22Rv1 (cell line): ENCODE measurements around the gene NUDT1.

Experiments
- CTCF ChIP-seq: fragments of 450-650 bp; IDR thresholded peaks from 2 replicates; pipeline ENCODE4 v1.5.1; 2017; ENCODE audit warnings: mild to moderate bottlenecking
- ZFX ChIP-seq: fragments of 450-650 bp; IDR thresholded peaks from 2 replicates; pipeline ENCODE4 v1.6.1; 2017; ENCODE audit warnings: antibody characterized with exemption, borderline replicate concordance

GRCh38 chr7:2231992-2232765, 9.8 kb upstream of the NUDT1 start:
- TF ChIP-seq CTCF (no peak), ZFX (no peak)
